K562 (cell line): Measurements from ENCODE around the gene MFSD8. TPM values are rescaled to one million over a fixed set of nuclear protein-coding genes. Genes with fewer than 3 reads are reported as not detected.

ENCODE experiments used
- ATAC-seq: fragments of 200-7000 bp; cut with Tn5 transposase; 3 replicates; pipeline ENCODE4 v1.9.1; 2020; ENCODE audit warnings: moderate library complexity
- BruUV-seq: library from RNA; stranded (reverse); fragments of 400-500 nt; replicated peaks from 2 replicates; lab custom pipeline; 2021; lab: Mats Ljungman, UMichigan
- CTCF ChIA-PET: fragments of 300-600 bp; formaldehyde crosslinking; extraction: SDS; loops from one replicate; lab custom pipeline; 2021; ENCODE audit warnings: low intra/inter-chr PET ratio; lab: Yijun Ruan, JAX
- POLR2A ChIA-PET: fragments of 300-600, 350-650 bp; sonication (Branson Sonifier 250); formaldehyde crosslinking; extraction: SDS; loops from one replicate; lab custom pipeline; 2021; ENCODE audit warnings: antibody characterized with exemption, inconsistent platforms; lab: Yijun Ruan, JAX
- DNase-seq, 4 experiments: peaks; one replicate each; pipeline versions ENCODE4 v3.0.0 to v3.0.0-alpha.2; 2011 to 2018; ENCODE audit warnings: low spot score in 3 of 4, mixed read lengths in 3 of 4; ENCODE audit errors: extremely low read depth in 1 of 4
- FAIRE-seq: peaks from 2 replicates; lab custom pipeline; 2011; peaks lifted over from hg19 to GRCh38; lab: Jason Lieb, UNC
- H2AFZ ChIP-seq: 2 replicates; pipeline ENCODE4 v1.6.0; 2011; ENCODE audit warnings: low read depth, low read length, control low read depth, inconsistent platforms
- H3K27ac ChIP-seq: fragments of 200-600 bp; 3 replicates; pipeline ENCODE4 v1.8.0; 2011; ENCODE audit warnings: low read depth, mild to moderate bottlenecking, control low read depth, inconsistent platforms, low read length, moderate library complexity, mixed read lengths; ENCODE audit errors: extremely low read depth
- H3K27me3 ChIP-seq, 2 experiments: fragments of 300-600 bp in 1 of 2; 2 replicates in 1 of 2; 3 replicates in 1 of 2; pipeline versions ENCODE4 v1.6.0 to v1.8.0; 2011; ENCODE audit warnings: inconsistent platforms in 2 of 2, low read length in 2 of 2, mild to moderate bottlenecking in 1 of 2, mixed read lengths in 1 of 2, moderate library complexity in 1 of 2; ENCODE audit not compliant: control insufficient read depth in 2 of 2, insufficient read depth in 2 of 2
- H3K36me3 ChIP-seq: fragments of 300-600 bp; 3 replicates; pipeline ENCODE4 v1.8.0; 2011; ENCODE audit warnings: mild to moderate bottlenecking, low read length, inconsistent platforms; ENCODE audit not compliant: control insufficient read depth, insufficient read depth
- H3K4me1 ChIP-seq, 2 experiments: fragments of 200-600 bp in 1 of 2; replicated peaks in 1 of 2; 2 replicates in 1 of 2; 3 replicates in 1 of 2; pipeline versions ENCODE4 v1.5.1 to v1.8.0; 2011; ENCODE audit warnings: inconsistent platforms in 2 of 2, low read length in 2 of 2, mild to moderate bottlenecking in 1 of 2, mixed read lengths in 1 of 2, moderate library complexity in 1 of 2; ENCODE audit not compliant: control insufficient read depth in 2 of 2, insufficient read depth in 2 of 2
- H3K4me2 ChIP-seq: 2 replicates; pipeline ENCODE4 v1.6.1; 2011; ENCODE audit warnings: low read length, control low read depth, inconsistent platforms, mixed read lengths; ENCODE audit not compliant: insufficient read depth
- H3K4me3 ChIP-seq: fragments of 200-600 bp; sonication (generic), shearing (Covaris generic); 2 replicates; pipeline ENCODE4 v1.5.1; 2016; ENCODE audit warnings: control low read depth, inconsistent platforms
- H3K79me2 ChIP-seq: fragments of 200-600 bp; 3 replicates; pipeline ENCODE4 v1.8.0; 2011; ENCODE audit warnings: low read length, inconsistent platforms; ENCODE audit not compliant: control insufficient read depth, insufficient read depth
- H3K9ac ChIP-seq, 2 experiments: 2 replicates each; pipeline versions ENCODE4 v1.6.0 to v1.6.1; 2011; ENCODE audit warnings: low read depth in 2 of 2, low read length in 2 of 2, control low read depth in 1 of 2, inconsistent platforms in 1 of 2, mild to moderate bottlenecking in 1 of 2, mixed read lengths in 1 of 2; ENCODE audit not compliant: insufficient read depth in 1 of 2
- H3K9me1 ChIP-seq: one replicate; pipeline ENCODE4 v1.6.0; 2011; ENCODE audit warnings: inconsistent platforms, mild to moderate bottlenecking, low read length, moderate library complexity; ENCODE audit not compliant: control insufficient read depth, insufficient read depth
- H3K9me3 ChIP-seq: replicated peaks from 2 replicates; pipeline ENCODE4 v1.5.1; 2011; ENCODE audit warnings: low read depth, low read length, inconsistent platforms; ENCODE audit not compliant: control insufficient read depth, insufficient read depth
- H4K20me1 ChIP-seq: replicated peaks from 2 replicates; pipeline ENCODE4 v1.6.1; 2011; ENCODE audit warnings: low read length, inconsistent platforms, mixed read lengths; ENCODE audit not compliant: control insufficient read depth, insufficient read depth
- BCOR ChIP-seq: fragments of 450-650 bp; IDR thresholded peaks from 2 replicates; pipeline ENCODE4 v1.6.1; 2016
- BMI1 ChIP-seq: fragments of 150-350 bp; IDR thresholded peaks from 2 replicates; pipeline ENCODE4 v1.6.1; 2014; ENCODE audit warnings: low read length
- BRCA1 ChIP-seq, 2 experiments: fragments of 450-650 bp in 1 of 2; sonication (generic) in 1 of 2; formaldehyde crosslinking in 1 of 2; IDR thresholded peaks; 2 replicates each; pipeline versions ENCODE4 v1.5.0 to v1.6.1; 2017 to 2020; ENCODE audit warnings: mild to moderate bottlenecking in 1 of 2, missing genetic modification reagents in 1 of 2
- FIP1L1 ChIP-seq: fragments of 200-400 bp; formaldehyde crosslinking; IDR thresholded peaks from 2 replicates; pipeline ENCODE4 v1.6.1; 2018; ENCODE audit warnings: mild to moderate bottlenecking, low read depth, low read length; ENCODE audit not compliant: poor library complexity, severe bottlenecking
- FOXA1 ChIP-seq: fragments of 450-650 bp; IDR thresholded peaks from 2 replicates; pipeline ENCODE4 v1.6.1; 2016; ENCODE audit warnings: mild to moderate bottlenecking, borderline replicate concordance
- FOXP1 ChIP-seq: sonication (generic); formaldehyde crosslinking; IDR thresholded peaks from 2 replicates; pipeline ENCODE4 v1.8.0; 2022; ENCODE audit warnings: mild to moderate bottlenecking, missing genetic modification reagents
- GMEB1 ChIP-seq: fragments of 250-450 bp; sonication (Bioruptor Pico); IDR thresholded peaks from 2 replicates; pipeline ENCODE4 v1.4.0; 2020; ENCODE audit warnings: mild to moderate bottlenecking
- KAT2B ChIP-seq: IDR thresholded peaks from one replicate; pipeline ENCODE4 v1.6.1; 2012; ENCODE audit warnings: low read depth, mild to moderate bottlenecking, control low read depth, inconsistent platforms, low read length, moderate library complexity
- KLF16 ChIP-seq: IDR thresholded peaks from 2 replicates; pipeline ENCODE4 v1.6.1; 2016; ENCODE audit warnings: antibody characterized with exemption
- KLF6 ChIP-seq: fragments of 250-450 bp; sonication (Bioruptor Pico); IDR thresholded peaks from 2 replicates; pipeline ENCODE4 v1.4.0; 2020; ENCODE audit warnings: mild to moderate bottlenecking, moderate library complexity, borderline replicate concordance
- NCOR1 ChIP-seq: fragments of 450-650 bp; IDR thresholded peaks from 2 replicates; pipeline ENCODE4 v1.6.1; 2016; ENCODE audit warnings: mild to moderate bottlenecking, moderate library complexity
- NFATC3 ChIP-seq: fragments of 450-650 bp; IDR thresholded peaks from 2 replicates; pipeline ENCODE4 v1.6.1; 2017; ENCODE audit warnings: mild to moderate bottlenecking
- NR2C1 ChIP-seq, 2 experiments: fragments of 450-650 bp; IDR thresholded peaks; 2 replicates each; pipeline ENCODE4 v1.6.1; 2017; ENCODE audit warnings: mild to moderate bottlenecking in 2 of 2, antibody characterized with exemption in 1 of 2, inconsistent platforms in 1 of 2, missing compliant biosample characterization in 1 of 2, missing genetic modification characterization in 1 of 2
- POLR3G ChIP-seq: IDR thresholded peaks from 2 replicates; pipeline ENCODE4 v1.6.1; 2011; ENCODE audit not compliant: insufficient read length, insufficient replicate concordance; ENCODE audit errors: extremely low read depth
- ZNF232 ChIP-seq: sonication (generic); formaldehyde crosslinking; IDR thresholded peaks from 2 replicates; pipeline ENCODE4 v1.8.0; 2022; ENCODE audit warnings: mild to moderate bottlenecking, missing genetic modification reagents
- ZNF24 ChIP-seq: fragments of 450-650 bp; IDR thresholded peaks from 2 replicates; pipeline ENCODE4 v1.6.1; 2016
- ZNF347 ChIP-seq: fragments of 450-650 bp; formaldehyde crosslinking; IDR thresholded peaks from 2 replicates; pipeline ENCODE4 v1.4.0; 2020; ENCODE audit warnings: low read depth, mild to moderate bottlenecking, moderate library complexity
- ZNF707 ChIP-seq: fragments of 250-450 bp; sonication (Bioruptor Pico); conservative IDR thresholded peaks from 2 replicates; pipeline ENCODE4 v1.8.0; 2022; ENCODE audit warnings: inconsistent platforms, mild to moderate bottlenecking, moderate library complexity
- WGBS: fragments of 100-300 bp; shearing (Covaris generic); methylation state at CpG from one replicate; pipeline ENCODE4 v1.1.6; 2016; ENCODE audit warnings: low coverage, mixed read lengths; ENCODE audit not compliant: insufficient coverage; ENCODE audit errors: missing lambda C conversion rate; 5-methylcytosine and 5-hydroxymethylcytosine counted together
- in situ Hi-C: fragments of 300-500 bp; cut with MboI; formaldehyde crosslinking; loops from 4 replicates; pipeline ENCODE4 v1.15.0; 2018; ENCODE audit warnings: inconsistent platforms, mixed read lengths
- intact Hi-C: fragments of 100-400 bp; cut with micrococcal nuclease; formaldehyde crosslinking; loops from 2 replicates; pipeline ENCODE4 v1.14.2; 2022
- polyA plus RNA-seq, 8 experiments: library from polyadenylated mRNA; depleted of rRNA in 4 of 8; stranded (reverse) in 5 of 8; unstranded in 3 of 8; fragments of >200 nt; fragmentation: Nextera tagmentation in 2 of 8; fragmentation: Illumina TruSeq in 1 of 8; extraction: Ambion mirVana in 2 of 8; extraction: Trizol in 1 of 8; gene quantifications; 2 replicates each; pipeline versions ENCODE4 v1.2.1 to v1.2.3, GENCODE V29; 2011 to 2014; ENCODE audit warnings: inconsistent platforms in 1 of 8, missing spikeins in 1 of 8
- total RNA-seq, 7 experiments: library from RNA; depleted of rRNA in 6 of 7; stranded (reverse); fragments of >200 nt in 6 of 7; fragmentation: Illumina TruSeq in 2 of 7; extraction: Trizol in 2 of 7; gene quantifications; 2 replicates each; pipeline versions ENCODE4 v1.2.1 to v1.2.3, GENCODE V29; 2011 to 2021; ENCODE audit warnings: low replicate concordance in 1 of 7
- TF ChIP-seq, protein P1 (sequence below): sonication (generic); formaldehyde crosslinking; IDR thresholded peaks from 2 replicates; pipeline ENCODE4 v1.9.0; 2022; ENCODE audit warnings: mild to moderate bottlenecking, missing genetic modification reagents

The MFSD8 gene
- total and polyA plus RNA-seq, 9 of the 15 experiments (the other 6 are each of a cell fraction or from before 2014, with no cell fraction given), result 7.0 to 27.2 (median 18.7) TPM

DNA sequence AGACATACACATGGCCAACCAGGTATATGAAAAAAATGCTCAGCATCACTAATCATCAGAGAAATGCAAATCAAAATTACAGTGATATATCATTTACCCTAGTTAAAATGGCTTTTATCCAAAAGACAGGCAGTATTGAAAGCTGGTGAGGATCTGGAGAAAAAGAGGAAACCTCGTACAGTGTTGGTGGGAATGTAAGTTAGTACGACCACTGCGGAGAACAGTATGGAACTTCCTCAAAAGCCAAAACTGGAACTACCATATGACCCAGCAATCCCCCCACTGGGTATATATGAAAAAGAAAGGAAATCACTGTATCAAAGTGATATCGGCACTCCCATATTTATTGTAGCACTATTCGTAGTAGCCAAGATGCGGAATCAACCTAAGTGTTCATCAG lies 23.7 kb upstream of the MFSD8 start:
- in situ Hi-C loops, result no loop called here
- no peak overlapping the region for H3K4me3 ChIP-seq
- H3K9me1 ChIP-seq, result no peaks in the 10 kb centered on the region
- FAIRE-seq (no peak), ATAC-seq (no peak), DNase-seq (no peak)
- H3K4me1 ChIP-seq, result no peaks in the 10 kb centered on the region
- H3K36me3 ChIP-seq, result peaks cover 47% of the 10 kb centered on the region; the same call in 2 of the 3 replicates
- ChIA-PET CTCF (no interaction called here), POLR2A (no interaction called here)
- no peak overlapping the region for H3K9ac ChIP-seq
- intact Hi-C loops, result no loop called here
- H4K20me1 ChIP-seq, result no peaks in the 10 kb centered on the region
- H2AFZ ChIP-seq, result no peak overlapping the region
- H3K27ac ChIP-seq, result no peak overlapping the region
- H3K4me2 ChIP-seq, result no peak overlapping the region
- WGBS, result 98% methylated on average over 6 of the region's 6 CpGs
- TF ChIP-seq KLF6 (CRISPR knock-in tag) (no peak), FOXP1 (CRISPR knock-in tag) (no peak), KLF16 (no peak), KAT2B (no peak), ZNF707 (CRISPR knock-in tag) (no peak), ZNF24 (no peak), ZNF232 (CRISPR knock-in tag) (no peak), NR2C1 (IDR thresholded peaks at IDR 0.05) (no peak), NR2C1 (tag; IDR thresholded peaks at IDR 0.05) (no peak), NCOR1 (no peak), FIP1L1 (no peak), ZNF347 (no peak), NFATC3 (no peak), GMEB1 (CRISPR knock-in tag) (no peak), BMI1 (no peak), POLR3G (no peak), FOXA1 (no peak), BCOR (no peak), BRCA1 (IDR thresholded peaks at IDR 0.05) (no peak), BRCA1 (CRISPR knock-in tag; IDR thresholded peaks at IDR 0.05) (no peak)
- TF ChIP-seq, protein P1, sequence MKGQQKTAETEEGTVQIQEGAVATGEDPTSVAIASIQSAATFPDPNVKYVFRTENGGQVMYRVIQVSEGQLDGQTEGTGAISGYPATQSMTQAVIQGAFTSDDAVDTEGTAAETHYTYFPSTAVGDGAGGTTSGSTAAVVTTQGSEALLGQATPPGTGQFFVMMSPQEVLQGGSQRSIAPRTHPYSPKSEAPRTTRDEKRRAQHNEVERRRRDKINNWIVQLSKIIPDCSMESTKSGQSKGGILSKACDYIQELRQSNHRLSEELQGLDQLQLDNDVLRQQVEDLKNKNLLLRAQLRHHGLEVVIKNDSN (CRISPR knock-in tag), result no peak
- no peaks in the 10 kb centered on the region for H3K79me2 ChIP-seq
- no peaks in the 10 kb centered on the region for H3K27me3 ChIP-seq
- no peaks in the 10 kb centered on the region for H3K9me3 ChIP-seq
- BruUV-seq, result no TSS peak
